ENCODE data around the gene KLKB1.

The KLKB1 gene

GRCh38 chr4:186304866-186305505, 77.7 kb downstream of the KLKB1 start:
- H3K4me3 ChIP-seq (ENCODE audit: low read depth, low read length): no peak overlapping the region

DNA sequence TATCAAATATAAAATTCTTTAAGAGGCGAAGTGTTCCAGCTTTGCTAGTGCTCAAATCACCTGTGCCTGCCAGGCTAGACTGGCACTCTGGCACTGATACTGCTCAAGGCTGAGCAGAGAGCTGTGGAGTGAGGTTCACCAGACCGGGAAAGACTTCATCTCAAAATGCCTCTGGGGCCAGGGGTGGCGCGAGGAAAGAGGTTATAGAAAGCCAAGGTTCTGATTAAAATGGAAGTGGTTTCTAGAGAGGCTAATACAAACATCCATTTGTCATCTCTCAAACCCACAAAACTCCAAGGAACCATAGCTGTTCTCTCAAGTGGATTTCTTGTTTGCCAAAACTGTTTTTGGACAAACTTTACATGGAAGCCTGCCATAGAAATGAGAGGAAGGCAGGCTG, 80.2 kb downstream of the KLKB1 start:
- no peak overlapping the region for H3K4me3 ChIP-seq (ENCODE audit: low read depth, low read length)

DNA sequence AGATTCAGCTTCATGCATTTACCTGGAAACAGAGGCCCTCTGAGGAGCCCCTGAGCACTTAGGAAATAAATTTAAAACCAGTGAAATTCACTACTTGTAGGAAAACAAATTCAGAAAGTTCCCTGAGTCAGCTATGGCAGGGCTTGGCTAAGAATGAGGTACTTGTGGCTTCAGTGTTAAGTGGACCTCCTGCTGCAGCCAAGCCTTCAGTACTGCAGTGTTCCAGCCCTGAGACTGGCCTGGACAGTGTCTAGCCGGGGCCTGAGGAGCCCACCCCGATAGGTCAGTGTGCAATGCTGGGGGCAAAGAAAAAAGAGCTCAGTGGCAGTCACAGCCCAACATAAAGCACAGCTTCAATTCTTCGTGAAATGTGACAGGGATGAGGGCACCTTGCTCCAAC, 80.6 kb downstream of the KLKB1 start:
- H3K4me3 ChIP-seq (ENCODE audit: low read depth, low read length): no peak overlapping the region

Data from iPS-11a (cell line).